Measurements from ENCODE around the gene PSPC1. TPM values are rescaled to one million over a fixed set of nuclear protein-coding genes. Genes with fewer than 3 reads are reported as not detected.
"Not testable (repeated sequence)": the region's sequence is repeated elsewhere in the genome, so short reads cannot be mapped to it uniquely, and the experiment has no call there.

PSPC1 gene
- total RNA-seq, 2 donors from 2014 or later: 48.7 to 90.4 TPM

DNA sequence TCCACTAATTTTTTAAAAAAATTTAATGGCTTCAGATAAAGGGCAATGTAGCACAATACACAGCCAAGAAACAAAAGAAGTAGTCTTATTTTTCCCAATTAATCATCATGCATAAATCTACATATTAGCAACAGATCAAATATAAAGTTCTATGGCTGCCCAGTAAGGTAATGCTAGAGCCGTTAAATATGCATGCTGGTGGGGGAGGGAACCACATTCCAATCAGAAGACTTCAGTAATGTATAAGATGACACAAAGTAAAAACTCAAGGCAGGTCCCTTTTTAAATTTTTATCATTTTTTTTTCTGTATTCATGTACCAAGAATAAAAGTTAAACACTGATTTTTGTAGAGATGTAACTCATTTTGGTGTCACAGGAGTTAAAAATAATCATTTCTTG is 87.3 kb downstream of the PSPC1 start:
- H3K4me3 ChIP-seq: no peak overlapping the region
- TF ChIP-seq POLR2AphosphoS5 (IDR thresholded peaks at IDR 0.05) (no peak), CTCF (IDR thresholded peaks at IDR 0.05) (no peak), POLR2A (IDR thresholded peaks at IDR 0.05) (no peak)
- 79% methylated on average over 1 of the region's 1 CpG for WGBS
- DNase-seq (ENCODE audit: low spot score): no peak
- no peaks in the 10 kb centered on the region for H3K4me1 ChIP-seq (replicated peaks)
- H3K9me3 ChIP-seq: no peaks in the 10 kb centered on the region
- no peaks in the 10 kb centered on the region for H3K27me3 ChIP-seq (replicated peaks; ENCODE audit: insufficient read depth)
- H3K36me3 ChIP-seq: no peaks in the 10 kb centered on the region
- intact Hi-C loops (cut with DNase I): no loop called here
- H3K27ac ChIP-seq: no peak overlapping the region

- H3K27ac ChIP-seq; H3K4me3 ChIP-seq; DNase-seq (ENCODE audit: low spot score); H3K27me3 ChIP-seq (replicated peaks; ENCODE audit: insufficient read depth); H3K36me3 ChIP-seq; H3K4me1 ChIP-seq (replicated peaks); intact Hi-C loops (cut with DNase I); H3K9me3 ChIP-seq: not testable (repeated sequence)
- 94% methylated on average over 8 of the region's 8 CpGs for WGBS
Measured at GRCh38 chr13:19691447-19691846, 91.3 kb downstream of the PSPC1 start.

GRCh38 chr13:19685437-19685836 is 97.3 kb downstream of the PSPC1 start:
- Histone ChIP-seq H3K4me3 (no peak overlapping the region), H3K27ac (no peak overlapping the region), H3K27me3 (replicated peaks; ENCODE audit: insufficient read depth) (no peaks in the 10 kb centered on the region), H3K9me3 (no peaks in the 10 kb centered on the region), H3K36me3 (no peaks in the 10 kb centered on the region), H3K4me1 (replicated peaks) (no peaks in the 10 kb centered on the region)
- DNase-seq (ENCODE audit: low spot score): no peak
- TF ChIP-seq POLR2AphosphoS5 (IDR thresholded peaks at IDR 0.05): no peak
- TF ChIP-seq CTCF (IDR thresholded peaks at IDR 0.05): no peak
- TF ChIP-seq POLR2A (IDR thresholded peaks at IDR 0.05): no peak
- intact Hi-C loops (cut with DNase I): no loop called here

DNA sequence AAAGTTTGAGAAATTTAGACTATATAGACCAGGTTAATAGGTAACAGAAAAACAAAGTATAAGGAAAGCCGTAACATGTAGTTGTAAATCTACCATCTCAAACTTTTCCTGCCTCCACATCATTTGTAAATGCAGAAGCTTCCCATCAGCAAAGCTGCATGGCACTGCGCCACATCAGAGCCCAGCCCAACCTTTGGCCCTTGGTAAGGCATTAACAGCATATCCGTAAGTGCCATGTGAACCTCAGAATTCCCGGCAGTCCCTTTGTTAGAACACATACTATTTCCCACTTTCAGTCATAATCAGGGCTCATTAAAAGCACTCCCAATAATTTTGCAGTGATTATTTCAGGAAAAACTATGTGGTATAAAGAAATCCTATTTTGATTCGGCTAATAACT is 97.7 kb downstream of the PSPC1 start:
- H3K27ac ChIP-seq: no peak overlapping the region
- no peak for TF ChIP-seq POLR2A (IDR thresholded peaks at IDR 0.05)
- no peak for TF ChIP-seq CTCF (IDR thresholded peaks at IDR 0.05)
- no peak for TF ChIP-seq POLR2AphosphoS5 (IDR thresholded peaks at IDR 0.05)

DNA sequence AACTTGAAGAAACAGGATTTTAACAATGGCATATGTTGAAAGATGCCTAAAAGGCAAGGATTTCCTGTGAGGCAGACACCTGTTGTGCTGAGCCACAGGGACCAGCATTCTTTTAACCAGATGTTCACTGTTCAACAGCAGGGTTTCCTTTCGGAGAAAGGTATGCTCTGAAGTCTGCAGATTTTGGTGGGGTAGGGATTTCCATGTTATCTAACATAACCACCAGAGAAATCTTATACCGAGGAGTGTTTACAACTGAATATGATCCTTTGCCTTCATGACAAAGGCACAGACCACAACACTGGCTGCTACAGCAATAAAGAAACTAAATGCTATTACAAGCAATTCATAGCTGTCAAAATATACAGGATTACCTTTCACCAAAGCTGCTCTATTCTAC is 101.2 kb downstream of the PSPC1 start:
- H3K4me3 ChIP-seq: no peak overlapping the region
- no peaks in the 10 kb centered on the region for H3K27me3 ChIP-seq (replicated peaks; ENCODE audit: insufficient read depth)
- intact Hi-C loops (cut with DNase I): no loop called here
- no peak for DNase-seq (ENCODE audit: low spot score)
- TF ChIP-seq POLR2A (IDR thresholded peaks at IDR 0.05) (no peak), CTCF (IDR thresholded peaks at IDR 0.05) (no peak), POLR2AphosphoS5 (IDR thresholded peaks at IDR 0.05) (no peak)
- no peaks in the 10 kb centered on the region for H3K9me3 ChIP-seq
- WGBS: 56% methylated on average over 2 of the region's 2 CpGs
- H3K27ac ChIP-seq: no peak overlapping the region
- no peaks in the 10 kb centered on the region for H3K36me3 ChIP-seq
- no peaks in the 10 kb centered on the region for H3K4me1 ChIP-seq (replicated peaks)

More for the DNA sequence above, 97.7 kb downstream of the PSPC1 start:
- 69% methylated on average over 5 of the region's 5 CpGs for WGBS
- H3K27me3 ChIP-seq (replicated peaks; ENCODE audit: insufficient read depth): no peaks in the 10 kb centered on the region
- intact Hi-C loops (cut with DNase I): no loop called here
- H3K36me3 ChIP-seq: no peaks in the 10 kb centered on the region
- DNase-seq (ENCODE audit: low spot score): no peak
- no peaks in the 10 kb centered on the region for H3K9me3 ChIP-seq
- H3K4me3 ChIP-seq: no peak overlapping the region
- H3K4me1 ChIP-seq (replicated peaks): no peaks in the 10 kb centered on the region

All from prostate gland (tissue), 2 donors.